Uterine smooth muscle cell (primary cell): ENCODE data around the gene CFC1B. TPM values are rescaled to one million over a fixed set of nuclear protein-coding genes. Genes with fewer than 3 reads are reported as not detected.

Experiments used
- total RNA-seq: library from RNA; depleted of rRNA; stranded (reverse); fragments of >200 nt; gene quantifications from 2 replicates; pipeline ENCODE4 v1.2.3, GENCODE V29; 2014

The CFC1B gene
- total RNA-seq = not detected in 2 replicates

GRCh38 chr2:130520992-130521391, at the start of gene CFC1B:
CFC1B (plus strand) TSS chr2:130521222; CDS start chr2:130521485, 263 bp downstream.

GRCh38 chr2:130509228-130509627, 11.8 kb upstream of the CFC1B start, which contains the start of gene POTEI:
POTEI (minus strand) TSS chr2:130509328; CDS start chr2:130509235, 93 bp downstream.

Other genes starting within 250 kb of the CFC1B start
- gene IMP4, start 178.3 kb upstream of the CFC1B start, total RNA-seq = 80.9 and 118 TPM in 2 replicates
- 11.0 and 16.0 TPM in 2 replicates for gene PTPN18, start 165.2 kb upstream of the CFC1B start, total RNA-seq
- gene POTEI, start 11.9 kb upstream of the CFC1B start, total RNA-seq = not detected in 2 replicates
- not detected in 2 replicates for gene CFC1, start 78.4 kb downstream of the CFC1B start, total RNA-seq
- not detected in 2 replicates for gene POTEJ, start 90.2 kb downstream of the CFC1B start, total RNA-seq
- gene GPR148, start 207.8 kb downstream of the CFC1B start, total RNA-seq = 0.12 TPM in 1 of 2 replicates, not detected in the other
- gene AMER3, start 234.3 kb downstream of the CFC1B start, total RNA-seq = not detected in 2 replicates